GM19351 (cell line): ENCODE data around the gene ADAMTS17.

Experiments
- ATAC-seq: cut with Tn5 transposase; IDR thresholded peaks from one replicate; pipeline ENCODE4 v1.9.1; 2021; ENCODE audit warnings: mild to moderate bottlenecking, moderate library complexity; ENCODE audit not compliant: unreplicated experiment

Gene ADAMTS17

DNA sequence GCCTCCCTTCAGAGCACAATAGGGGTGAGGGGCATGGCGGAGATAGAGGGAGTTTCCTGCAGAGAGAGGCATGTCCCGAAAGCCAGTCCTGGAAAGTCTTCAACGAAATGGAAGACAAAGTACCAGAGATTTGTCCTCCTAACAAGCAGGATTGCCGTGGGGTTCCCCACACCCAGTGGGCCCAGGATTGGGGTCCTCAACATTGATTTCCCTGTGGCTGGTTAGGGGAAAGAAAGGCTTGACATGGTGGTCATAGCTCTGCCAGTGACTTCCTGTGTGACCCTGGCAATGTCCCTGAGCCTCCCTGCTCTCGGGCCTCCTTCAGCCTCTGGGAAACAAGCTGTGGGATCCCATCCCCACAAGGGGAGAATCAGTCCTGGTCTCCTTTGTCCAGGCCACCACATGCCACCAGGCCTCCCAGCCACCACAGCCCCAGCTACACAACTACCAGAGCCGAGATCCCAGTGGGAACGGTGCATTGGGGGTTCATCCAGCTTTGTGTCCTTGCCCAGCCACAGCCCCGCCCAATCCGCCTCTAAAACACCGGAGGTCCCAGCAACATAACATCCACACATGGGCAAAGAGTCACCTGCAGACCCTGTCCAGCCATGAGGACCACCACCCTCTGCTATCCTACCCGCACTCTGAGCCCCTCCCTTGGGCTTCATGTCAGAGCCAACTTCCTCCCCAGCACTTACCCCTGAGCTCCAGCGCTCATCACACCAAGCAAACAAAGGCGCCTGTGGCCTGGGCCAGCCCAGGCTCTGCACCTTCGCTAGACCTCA is 63.0 kb downstream of the ADAMTS17 start:
- no peak for ATAC-seq

DNA sequence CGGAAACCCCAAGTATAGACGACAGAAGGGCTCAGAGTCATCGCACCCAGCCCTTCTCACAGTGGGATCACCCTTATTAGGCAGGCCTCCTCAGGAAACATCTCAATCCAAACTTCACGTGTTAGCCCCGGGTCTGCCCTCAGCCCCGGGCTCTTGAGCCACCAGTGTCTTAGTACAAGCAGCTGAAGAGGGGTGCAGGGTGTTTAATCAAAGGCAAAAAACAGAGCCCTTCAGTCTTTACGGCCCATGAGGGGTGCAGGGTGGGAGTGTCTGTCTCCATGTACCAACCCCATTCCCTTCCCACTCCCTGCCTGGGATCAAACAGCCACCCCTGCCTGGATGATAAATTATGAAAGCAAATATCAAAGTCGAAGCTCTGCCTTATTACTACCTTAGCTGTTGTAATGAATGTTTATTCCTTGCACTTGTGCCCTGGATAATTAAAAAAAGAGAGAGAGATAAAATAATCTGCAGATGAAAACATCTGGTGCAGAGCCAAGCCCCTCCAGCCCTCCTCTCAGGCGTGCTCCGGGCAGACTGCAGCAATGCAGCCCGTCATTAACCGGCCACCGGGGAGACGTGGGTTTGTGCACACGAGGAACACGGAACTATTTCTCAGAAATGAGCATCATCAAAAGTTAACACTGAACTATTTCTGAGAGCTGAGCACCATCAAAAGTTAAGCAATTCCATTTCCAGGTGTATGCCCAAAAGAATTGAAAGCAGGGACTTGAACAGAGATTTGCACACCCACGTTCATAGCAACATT is 64.5 kb downstream of the ADAMTS17 start:
- no peak for ATAC-seq

DNA sequence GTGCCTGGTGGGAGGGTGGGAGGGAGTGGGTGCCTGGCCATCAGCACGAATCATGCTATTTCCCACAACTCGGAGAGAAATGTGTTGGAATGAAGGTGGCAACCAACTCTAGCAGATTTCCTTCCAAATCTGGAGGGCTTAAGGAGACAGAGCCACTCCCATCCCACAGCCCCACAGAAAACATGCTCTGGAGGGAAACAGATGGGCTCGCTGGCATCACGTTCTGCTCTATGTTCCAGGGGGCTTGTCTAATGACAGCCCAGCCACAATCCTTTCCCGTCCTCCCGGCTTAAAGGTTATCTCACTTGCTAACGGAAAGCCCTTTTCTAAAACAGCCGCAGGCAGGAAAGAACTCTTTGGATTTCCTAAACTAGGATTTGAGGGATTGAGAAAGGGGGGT is 65.3 kb downstream of the ADAMTS17 start:
- no peak for ATAC-seq

DNA sequence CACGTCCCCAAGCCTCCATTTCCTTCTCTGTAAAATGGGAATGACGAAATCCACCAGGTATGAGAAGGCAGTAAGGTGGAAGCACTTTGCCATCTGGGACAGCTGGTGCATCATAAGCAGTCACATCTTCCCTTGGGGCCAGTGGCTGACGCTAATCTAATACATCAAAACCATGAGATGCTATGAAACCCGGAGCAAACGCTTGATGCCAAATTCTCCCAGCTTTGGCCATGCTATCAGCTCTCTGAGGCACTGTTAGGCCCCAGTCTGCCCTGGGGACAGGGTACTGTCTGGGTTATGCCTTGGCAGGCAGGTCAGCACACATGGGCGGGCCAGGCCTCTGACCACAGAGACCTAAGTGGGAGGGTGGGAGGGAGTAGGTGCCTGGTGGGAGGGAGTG is 66.1 kb downstream of the ADAMTS17 start:
- ATAC-seq: no peak

DNA sequence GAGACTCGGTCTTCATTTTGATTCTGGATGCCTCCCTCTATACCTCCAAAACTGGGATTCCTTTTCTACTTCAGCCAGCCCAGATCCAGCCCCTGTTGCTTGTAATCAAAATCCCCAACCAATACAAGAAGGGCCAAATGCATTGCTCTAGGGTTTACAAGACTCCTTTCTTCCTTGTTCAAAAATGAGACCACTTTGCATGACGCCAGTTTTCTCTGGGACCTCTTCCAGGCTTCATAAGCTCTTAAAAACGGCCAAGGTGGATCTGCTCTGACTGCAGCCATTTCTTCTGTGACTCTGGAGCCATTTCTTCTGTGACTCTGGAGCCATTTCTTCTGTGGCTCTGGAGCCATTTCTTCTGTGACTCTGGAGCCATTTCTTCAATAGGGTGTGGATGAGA is 71.9 kb downstream of the ADAMTS17 start:
- no peak for ATAC-seq

DNA sequence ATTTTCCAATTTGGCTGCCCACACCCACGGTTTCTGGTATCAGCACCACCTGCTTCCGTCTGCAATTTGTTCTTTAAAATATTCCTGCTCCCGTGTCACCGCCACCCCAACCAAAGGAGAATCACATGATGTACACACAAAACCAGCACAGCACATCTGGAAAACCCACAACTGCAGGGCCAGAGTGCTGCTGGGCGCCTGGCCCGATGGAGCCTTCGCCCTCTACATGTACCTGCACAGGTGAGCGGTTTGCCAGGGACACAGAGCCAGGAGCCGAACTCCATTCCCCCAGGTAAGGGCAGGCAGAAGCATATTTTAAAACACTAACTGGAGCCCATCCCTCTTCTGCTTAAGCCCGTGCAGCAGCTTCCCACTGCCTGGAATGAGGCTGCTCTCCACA is 75.6 kb downstream of the ADAMTS17 start:
- ATAC-seq: no peak

DNA sequence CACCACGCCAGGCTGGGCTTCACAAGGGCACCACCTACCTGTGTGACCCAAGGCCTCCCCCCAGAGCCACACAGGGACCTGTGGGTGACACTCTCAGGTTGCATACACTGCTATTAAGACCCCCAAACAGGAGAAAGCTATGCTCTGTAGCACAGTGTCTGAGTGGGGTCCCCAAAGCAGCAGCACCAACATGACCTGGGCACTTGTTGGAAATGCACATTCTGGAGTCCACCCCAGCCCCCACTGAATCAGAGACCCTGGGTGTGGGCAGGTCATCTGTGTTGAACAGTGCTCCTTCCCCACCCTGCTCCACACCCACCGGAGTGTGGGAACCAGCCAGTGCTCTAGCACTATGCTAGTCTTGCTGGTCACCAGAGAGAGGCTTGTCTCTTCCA is 76.1 kb downstream of the ADAMTS17 start:
- ATAC-seq: no peak

DNA sequence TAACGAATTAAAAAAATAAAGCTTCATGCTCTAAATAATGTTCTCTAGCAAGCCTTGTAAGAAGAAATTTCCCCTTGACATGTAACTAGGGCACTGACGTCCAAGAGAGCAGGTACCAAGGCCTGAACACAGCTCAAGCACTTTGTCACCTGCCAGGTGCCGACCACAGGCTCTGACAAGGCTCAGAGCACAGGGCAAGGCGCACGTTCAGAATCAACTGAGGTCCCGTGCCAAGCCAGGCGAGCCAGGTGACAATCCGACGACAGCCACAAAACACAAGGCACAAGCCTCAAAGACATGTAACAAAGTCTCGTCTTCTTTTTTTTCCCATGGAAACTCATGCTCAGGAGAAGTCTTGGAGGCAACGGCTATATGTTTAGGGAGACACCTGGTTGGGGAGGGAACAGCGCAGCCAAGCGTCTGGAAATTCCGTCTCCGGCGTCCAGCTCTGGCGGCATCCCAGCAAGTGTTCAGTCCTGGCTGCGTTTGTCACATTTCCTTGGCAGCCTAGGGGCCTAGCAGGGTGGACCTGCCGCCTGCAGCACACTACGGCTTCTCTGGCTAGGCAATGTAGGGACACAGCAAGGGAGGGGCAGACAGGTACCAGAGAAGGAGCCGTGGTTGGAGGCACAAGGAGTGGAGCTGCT is 76.7 kb downstream of the ADAMTS17 start:
- no peak for ATAC-seq

DNA sequence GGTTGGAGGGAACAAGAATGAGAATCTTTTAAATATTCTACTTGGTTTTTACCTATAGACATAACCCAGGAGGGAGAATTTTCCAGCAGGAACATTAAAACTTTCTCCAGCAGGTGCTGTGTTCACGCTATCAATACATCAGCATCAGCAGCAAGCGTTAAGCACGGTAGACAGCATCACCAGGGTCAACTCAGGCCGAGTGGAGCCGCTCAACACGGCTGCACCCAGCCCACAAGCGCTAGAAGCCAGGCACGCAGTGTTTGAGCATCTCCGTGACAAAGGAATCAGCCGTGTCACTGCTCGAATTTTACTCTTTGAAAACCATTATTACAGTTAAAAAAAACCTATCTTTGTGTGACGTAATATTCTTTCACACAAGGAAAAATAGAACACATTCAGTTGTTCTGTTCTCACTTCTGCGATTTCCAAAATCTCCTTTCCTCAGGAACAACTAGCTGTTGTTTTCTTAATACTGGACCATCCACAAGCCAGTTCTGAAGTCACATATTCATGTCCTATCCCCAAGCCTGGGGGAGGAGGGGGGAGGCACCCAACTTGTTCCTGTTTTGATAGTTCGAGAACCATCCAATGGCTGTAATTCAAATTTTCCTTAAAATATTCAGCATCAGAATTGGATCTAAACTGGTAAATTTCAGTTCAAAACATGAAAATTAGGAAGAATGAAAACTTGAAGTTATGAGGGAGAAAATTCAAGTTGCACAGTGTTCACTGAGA is 77.9 kb downstream of the ADAMTS17 start:
- no peak for ATAC-seq

DNA sequence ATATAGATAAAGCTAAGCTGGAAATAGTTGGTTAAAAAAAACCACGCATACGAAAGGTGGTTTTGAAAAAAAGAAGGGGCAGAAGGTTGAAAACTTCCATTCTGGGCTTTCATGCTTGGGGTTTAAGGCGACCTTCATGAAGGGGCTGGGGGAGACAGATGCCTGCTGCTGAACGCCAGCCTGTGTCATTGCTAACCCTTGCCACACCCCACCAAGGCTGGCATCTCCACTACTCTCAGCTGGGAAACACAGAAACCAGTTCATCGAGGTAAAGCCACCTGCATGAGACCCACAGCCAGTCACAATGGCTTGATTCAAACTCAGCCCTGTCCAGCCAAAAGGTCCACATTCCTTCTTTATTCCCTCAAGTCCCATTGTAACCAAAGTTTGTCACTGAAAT is 78.7 kb downstream of the ADAMTS17 start:
- no peak for ATAC-seq

DNA sequence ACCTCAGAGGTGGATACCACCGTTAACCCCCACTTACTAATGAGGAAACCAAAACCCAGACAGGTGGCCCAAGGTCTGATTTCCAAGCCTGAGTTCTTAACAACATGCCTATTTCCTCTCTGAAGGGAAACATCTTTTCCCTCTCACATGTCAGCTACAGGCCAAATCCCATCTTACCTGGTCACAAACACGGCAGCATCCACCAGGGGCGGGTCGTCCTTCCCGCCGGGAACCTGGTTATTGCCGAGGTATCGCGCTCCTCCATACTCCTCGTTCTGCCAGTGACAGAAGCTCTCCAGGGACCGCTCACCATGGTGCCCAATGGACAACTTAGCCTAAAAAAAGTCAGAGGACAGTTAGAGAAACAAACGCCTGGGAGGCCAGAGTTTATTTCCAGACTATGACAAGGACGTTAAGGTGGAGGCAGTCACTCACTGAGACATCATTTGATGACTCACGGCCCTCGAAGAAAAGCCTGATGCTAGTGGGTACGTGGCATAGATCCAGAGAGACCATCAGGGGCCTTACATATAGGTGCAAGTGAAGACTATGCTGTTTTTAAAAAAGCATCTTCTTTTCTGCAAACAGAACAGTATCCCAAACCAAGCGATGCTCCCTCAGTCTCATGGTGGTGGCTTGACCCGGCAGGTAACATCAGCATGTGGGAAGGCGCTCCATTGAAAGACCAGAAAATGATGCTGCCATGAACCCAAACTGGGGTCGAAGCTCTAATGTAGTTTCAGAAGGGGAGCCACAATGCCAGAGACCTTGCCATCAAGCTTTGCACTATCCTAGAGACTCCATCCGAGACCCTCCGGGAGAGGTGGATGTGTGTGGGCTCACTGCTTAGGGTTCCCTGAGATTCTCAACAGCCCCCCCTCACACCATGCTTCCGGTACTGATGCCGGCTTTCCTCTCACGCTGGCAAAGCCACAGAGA is 80.2 kb downstream of the ADAMTS17 start:
- no peak for ATAC-seq

DNA sequence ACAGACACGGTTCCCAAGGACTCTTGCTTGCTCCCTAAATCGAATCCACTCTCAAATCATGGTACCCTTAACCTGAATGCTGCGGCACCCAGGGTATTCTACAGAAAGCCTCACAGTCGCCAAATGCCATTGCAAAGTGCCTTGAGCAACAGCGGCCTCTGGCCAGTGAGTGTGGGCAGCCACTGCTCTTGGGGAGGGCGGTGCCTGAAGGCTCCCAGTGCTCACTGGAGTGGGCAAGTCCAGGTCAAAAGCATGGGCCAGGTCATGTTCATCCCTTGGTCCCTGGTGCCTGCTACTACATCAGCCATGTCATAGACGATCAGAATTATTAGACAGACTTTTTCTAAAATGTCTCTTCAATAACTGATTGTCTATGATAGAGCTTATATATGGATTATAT is 82.5 kb downstream of the ADAMTS17 start:
- no peak for ATAC-seq

DNA sequence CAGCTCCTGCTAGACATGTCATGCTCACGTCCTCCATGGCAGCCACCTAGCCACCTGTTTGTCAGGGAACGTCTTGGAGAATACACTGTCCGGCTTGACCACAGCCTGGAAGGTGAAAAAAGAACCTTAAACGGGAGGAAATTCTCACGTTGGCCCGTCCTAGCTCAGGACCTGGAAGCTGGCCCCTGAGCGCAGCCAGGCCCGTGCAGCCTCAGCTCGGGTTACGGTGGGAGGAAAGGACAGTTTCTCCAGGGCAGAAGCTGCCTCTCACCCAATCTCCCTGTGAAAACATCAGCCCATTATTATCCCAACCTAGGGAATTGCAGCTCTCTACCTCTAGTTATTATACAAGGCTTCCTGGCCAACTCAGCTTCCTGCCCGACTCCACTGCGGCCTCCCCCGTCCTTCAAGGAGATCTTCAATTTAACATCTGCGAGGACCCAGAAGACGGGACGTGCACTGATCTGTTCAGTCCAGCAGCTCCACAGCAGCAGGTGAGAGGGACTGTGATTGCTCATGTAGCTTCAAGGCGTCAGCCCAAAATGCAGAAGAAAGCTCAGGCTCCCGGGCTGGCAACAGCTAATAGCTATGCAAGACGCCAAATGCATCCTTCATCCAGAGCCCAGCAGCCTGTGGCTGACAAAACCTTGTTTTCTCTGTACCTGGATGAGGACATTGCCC is 84.7 kb downstream of the ADAMTS17 start:
- ATAC-seq: no peak

DNA sequence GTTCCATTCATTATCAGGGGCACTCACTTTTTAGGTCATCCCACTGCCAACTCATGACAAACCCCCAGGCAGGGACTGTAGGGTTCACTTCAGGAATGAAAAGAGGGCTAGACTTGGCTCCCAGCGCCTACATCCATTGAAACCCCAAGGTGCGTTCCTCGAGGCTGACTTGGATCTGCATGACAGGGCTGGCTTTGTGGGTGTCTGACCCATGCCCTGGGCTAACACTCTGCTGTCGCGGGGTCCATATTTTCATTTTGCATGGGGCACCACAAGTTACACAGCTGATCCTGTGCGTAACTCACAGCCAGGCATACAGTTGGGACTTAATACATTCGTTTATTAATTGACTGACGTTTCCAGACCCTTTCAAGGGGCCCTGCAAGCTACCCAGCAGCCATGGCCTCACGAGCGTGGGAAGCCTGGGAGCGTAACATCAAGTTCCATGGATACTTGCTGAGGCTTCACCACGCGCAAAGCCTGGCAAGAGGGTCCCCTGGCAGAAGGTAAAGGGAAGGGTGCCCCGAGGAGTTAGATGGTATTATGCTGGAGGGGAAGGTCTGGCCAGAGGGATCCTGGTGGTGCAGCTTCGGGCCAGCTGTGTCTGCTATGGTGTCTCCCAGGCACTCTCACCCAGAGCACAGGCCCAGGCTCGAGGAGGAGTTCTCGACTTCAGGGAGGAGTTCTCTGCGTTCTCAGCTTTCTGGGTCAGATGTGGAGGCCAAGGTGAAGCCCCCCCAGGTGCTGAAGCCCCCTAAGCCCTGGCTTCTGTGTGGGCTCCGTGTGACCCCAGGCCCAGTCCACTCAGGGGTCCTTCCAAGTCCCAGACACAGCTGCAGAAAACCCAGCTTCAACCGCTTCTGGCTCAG is 85.4 kb downstream of the ADAMTS17 start:
- no peak for ATAC-seq

DNA sequence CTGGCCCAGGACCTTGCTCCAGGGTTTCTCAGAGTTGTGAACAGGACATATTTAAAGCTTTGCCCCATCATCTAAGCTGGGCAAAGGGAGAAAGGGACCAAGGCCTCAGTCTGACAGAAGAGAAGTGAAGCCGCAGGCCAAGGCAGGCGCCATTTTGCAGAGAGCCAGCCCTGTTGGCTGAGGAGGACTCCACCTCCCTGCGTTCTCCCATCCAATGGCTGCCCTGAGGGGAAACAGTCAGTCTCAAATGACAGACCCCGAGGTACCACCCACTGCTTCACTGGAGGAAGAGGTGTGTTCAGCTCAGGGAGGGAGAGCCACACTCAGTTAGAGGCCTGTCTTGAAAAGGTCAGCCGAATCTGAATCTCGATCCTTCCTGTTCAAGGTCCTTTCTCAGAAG is 86.1 kb downstream of the ADAMTS17 start:
- ATAC-seq: no peak

DNA sequence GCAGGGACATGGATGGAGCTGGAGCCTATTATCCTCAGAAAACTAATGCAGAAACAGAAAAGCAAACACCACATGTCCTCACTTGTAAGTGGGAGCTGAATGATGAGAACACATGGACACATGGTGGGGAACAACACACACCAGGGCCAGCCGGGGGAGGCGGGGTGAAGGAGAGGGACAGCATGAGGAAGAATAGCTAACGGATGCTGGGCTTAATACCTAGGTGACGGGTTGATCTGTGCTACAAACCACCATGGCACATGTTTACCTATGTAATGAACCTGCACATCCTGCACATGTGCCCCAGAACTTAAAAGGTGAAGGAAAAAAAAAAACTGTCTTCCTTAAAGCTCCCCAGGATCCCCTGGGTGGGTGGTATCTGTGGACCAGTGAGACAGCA is 87.1 kb downstream of the ADAMTS17 start:
- no peak for ATAC-seq

DNA sequence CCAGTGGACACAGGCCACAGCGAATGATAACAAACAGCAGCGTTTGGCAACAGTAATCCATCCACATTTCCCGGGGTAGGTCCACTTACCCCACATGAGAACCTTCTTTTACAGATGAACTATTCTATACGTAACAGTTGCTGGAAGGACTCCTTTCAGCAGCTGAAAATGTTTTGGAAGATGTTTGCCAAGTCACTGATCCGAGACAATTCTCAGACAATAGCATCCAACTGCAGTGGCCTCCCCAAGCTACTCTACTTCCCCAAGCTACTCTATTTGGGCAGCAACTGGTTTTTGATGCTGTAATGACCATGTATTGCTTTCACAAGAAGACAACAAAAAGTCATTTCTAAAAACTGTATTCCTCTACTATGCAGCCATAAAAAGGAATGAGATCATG is 87.5 kb downstream of the ADAMTS17 start:
- no peak for ATAC-seq

DNA sequence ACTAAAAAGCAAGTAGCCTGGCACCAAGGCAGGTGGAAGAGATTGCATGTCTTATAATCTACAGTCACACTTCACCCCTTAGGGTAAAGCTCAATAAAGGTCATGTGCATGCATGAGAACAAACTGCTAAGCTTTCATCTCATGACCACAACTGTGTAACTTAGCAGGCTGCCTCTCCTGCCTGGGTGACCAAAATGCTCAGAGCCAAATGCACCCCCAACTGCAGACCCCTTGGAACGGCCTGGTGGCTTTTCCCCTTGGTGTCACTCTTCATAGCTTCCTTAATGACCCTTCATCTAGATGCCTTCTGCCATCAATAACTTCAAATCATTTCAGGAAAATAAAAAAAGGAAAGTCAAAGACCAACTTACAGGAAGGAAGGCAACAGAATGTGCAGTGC is 88.1 kb downstream of the ADAMTS17 start:
- no peak for ATAC-seq
